ENCODE results near the gene TMEM273. TPM values are rescaled to one million over a fixed set of nuclear protein-coding genes. Genes with fewer than 3 reads are reported as not detected.

TMEM273 gene
- total RNA-seq, 1 experiment from 2014 or later: 0.09 TPM

GRCh38 chr10:49220031-49220430, 31.8 kb upstream of the TMEM273 start (continued):
- no peak for TF ChIP-seq MAX (CRISPR knock-in tag; IDR thresholded peaks at IDR 0.05)
- TF ChIP-seq FOXP1 (CRISPR knock-in tag; IDR thresholded peaks at IDR 0.05; ENCODE audit: borderline replicate concordance): no peak
- no peak for TF ChIP-seq AFF4 (CRISPR knock-in tag; IDR thresholded peaks at IDR 0.05; ENCODE audit: borderline replicate concordance)
- TF ChIP-seq ATF2 (CRISPR knock-in tag; IDR thresholded peaks at IDR 0.05; ENCODE audit: borderline replicate concordance, low read depth): no peak
- no peak for TF ChIP-seq ZNF396 (CRISPR knock-in tag; IDR thresholded peaks at IDR 0.05; ENCODE audit: borderline replicate concordance)
- TF ChIP-seq E2F4 (CRISPR knock-in tag; IDR thresholded peaks at IDR 0.05; ENCODE audit: borderline replicate concordance, low read depth): no peak
- TF ChIP-seq E2F5 (CRISPR knock-in tag; IDR thresholded peaks at IDR 0.05): no peak
- no peak for TF ChIP-seq FOXJ3 (CRISPR knock-in tag; IDR thresholded peaks at IDR 0.05; ENCODE audit: borderline replicate concordance)

GRCh38 chr10:49219248-49219647, 31.1 kb upstream of the TMEM273 start:
- TF ChIP-seq GTF2I (CRISPR knock-in tag; conservative IDR thresholded peaks at IDR 0.05) (no peak), E2F5 (CRISPR knock-in tag; IDR thresholded peaks at IDR 0.05) (no peak), ATF2 (CRISPR knock-in tag; IDR thresholded peaks at IDR 0.05; ENCODE audit: borderline replicate concordance, low read depth) (no peak)
- H3K27ac Mint-ChIP-seq: no peak overlapping the region
- ChIA-PET POLR2A (no interaction called here), CTCF (interaction anchor here (1.5 kb wide), 1 partner anchor 58 kb away, joined by 4 read pairs; no protein-coding TSS in a partner anchor)
- peaks cover under 1% of the 10 kb centered on the region for H3K27me3 Mint-ChIP-seq (ENCODE audit: low read depth)
- no peaks in the 10 kb centered on the region for H3K36me3 Mint-ChIP-seq
- ATAC-seq (no peak), DNase-seq (ENCODE audit: low spot score) (no peak)
- no peak overlapping the region for H3K4me3 Mint-ChIP-seq
- H3K4me1 Mint-ChIP-seq: no peaks in the 10 kb centered on the region; the same call in 1 of the 2 replicates
- peaks cover 26% of the 10 kb centered on the region for H3K9me3 Mint-ChIP-seq

GRCh38 chr10:49218480-49218879, 30.3 kb upstream of the TMEM273 start:
- H3K4me3 Mint-ChIP-seq: no peak overlapping the region
- ChIA-PET CTCF (interaction anchor here (1.5 kb wide), 1 partner anchor 57 kb away, joined by 4 read pairs; no protein-coding TSS in a partner anchor), POLR2A (no interaction called here)
- ATAC-seq (no peak), DNase-seq (ENCODE audit: low spot score) (no peak)
- peaks cover 3% of the 10 kb centered on the region; the same call in 1 of the 2 replicates for H3K27me3 Mint-ChIP-seq (ENCODE audit: low read depth)
- H3K27ac Mint-ChIP-seq: no peak overlapping the region
- H3K36me3 Mint-ChIP-seq: no peaks in the 10 kb centered on the region
- H3K9me3 Mint-ChIP-seq: peaks cover 18% of the 10 kb centered on the region
- H3K4me1 Mint-ChIP-seq: no peaks in the 10 kb centered on the region; the same call in 1 of the 2 replicates
- TF ChIP-seq ZNF317 (CRISPR knock-in tag; IDR thresholded peaks at IDR 0.05; ENCODE audit: borderline replicate concordance, low read depth) (no peak), IRF1 (CRISPR knock-in tag; IDR thresholded peaks at IDR 0.05) (no peak), E2F4 (CRISPR knock-in tag; IDR thresholded peaks at IDR 0.05; ENCODE audit: borderline replicate concordance, low read depth) (no peak), FOXJ3 (CRISPR knock-in tag; IDR thresholded peaks at IDR 0.05; ENCODE audit: borderline replicate concordance) (no peak), AR (CRISPR knock-in tag; IDR thresholded peaks at IDR 0.05) (no peak), SMAD4 (CRISPR knock-in tag; IDR thresholded peaks at IDR 0.05) (no peak)
